Measurements from ENCODE around the gene PODXL2. TPM values are rescaled to one million over a fixed set of nuclear protein-coding genes. Genes with fewer than 3 reads are reported as not detected.

PODXL2 gene
- total RNA-seq, 4 donors from 2014 or later, result 1.5 to 3.2 (median 2.0) TPM

DNA sequence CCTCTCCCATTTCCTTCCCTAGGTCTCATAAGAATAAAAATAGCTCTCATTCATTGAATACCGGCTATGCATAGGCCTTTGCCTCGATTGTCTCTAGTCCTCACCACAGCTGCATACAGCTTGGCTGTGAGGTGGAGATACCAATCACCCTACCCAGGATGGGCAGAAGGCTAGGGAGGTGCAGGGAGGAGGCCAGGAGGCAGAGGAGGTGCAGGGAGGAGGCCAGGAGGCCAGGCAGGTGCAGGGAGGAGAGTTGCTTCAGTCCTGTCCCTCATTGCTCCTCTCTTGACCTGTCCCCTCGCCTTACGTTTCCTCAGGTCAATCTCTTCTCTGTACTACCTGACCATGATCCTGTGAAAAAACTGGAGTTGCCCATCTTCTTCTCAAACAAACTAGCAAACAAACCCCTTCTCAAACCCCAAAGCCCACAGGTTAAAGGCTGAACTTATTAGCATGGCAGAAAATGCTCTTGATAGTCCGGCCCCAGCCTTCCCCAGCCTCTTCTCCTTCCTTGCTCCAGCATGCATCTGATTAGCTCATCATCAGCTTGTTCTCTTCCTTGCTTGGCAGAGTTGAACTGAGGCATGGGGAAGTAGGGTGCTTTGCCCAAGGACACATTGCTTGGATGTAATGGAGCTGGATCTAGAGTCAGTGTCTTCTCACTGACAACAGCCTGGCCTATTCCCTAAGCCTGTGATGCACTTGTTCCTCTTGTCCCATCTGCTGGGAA is 15.8 kb downstream of the PODXL2 start:
- Histone ChIP-seq H3K4me3 (no peak overlapping the region), H3K36me3 (no peaks in the 10 kb centered on the region), H3K27me3 (no peaks in the 10 kb centered on the region), H3K27ac (no peak overlapping the region), H3K4me1 (no peaks in the 10 kb centered on the region), H3K9me3 (no peaks in the 10 kb centered on the region)
- in situ Hi-C loops (cut with MboI; ENCODE audit: low sequenced_read_pairs in 4 of 4), result loop anchor here in 2 of 4 donors (10.0 kb wide), 2 partner anchors 320 to 330 kb away; no protein-coding TSS in a partner anchor
- TF ChIP-seq POLR2A (IDR thresholded peaks at IDR 0.05), result no peak
- TF ChIP-seq, protein P1, sequence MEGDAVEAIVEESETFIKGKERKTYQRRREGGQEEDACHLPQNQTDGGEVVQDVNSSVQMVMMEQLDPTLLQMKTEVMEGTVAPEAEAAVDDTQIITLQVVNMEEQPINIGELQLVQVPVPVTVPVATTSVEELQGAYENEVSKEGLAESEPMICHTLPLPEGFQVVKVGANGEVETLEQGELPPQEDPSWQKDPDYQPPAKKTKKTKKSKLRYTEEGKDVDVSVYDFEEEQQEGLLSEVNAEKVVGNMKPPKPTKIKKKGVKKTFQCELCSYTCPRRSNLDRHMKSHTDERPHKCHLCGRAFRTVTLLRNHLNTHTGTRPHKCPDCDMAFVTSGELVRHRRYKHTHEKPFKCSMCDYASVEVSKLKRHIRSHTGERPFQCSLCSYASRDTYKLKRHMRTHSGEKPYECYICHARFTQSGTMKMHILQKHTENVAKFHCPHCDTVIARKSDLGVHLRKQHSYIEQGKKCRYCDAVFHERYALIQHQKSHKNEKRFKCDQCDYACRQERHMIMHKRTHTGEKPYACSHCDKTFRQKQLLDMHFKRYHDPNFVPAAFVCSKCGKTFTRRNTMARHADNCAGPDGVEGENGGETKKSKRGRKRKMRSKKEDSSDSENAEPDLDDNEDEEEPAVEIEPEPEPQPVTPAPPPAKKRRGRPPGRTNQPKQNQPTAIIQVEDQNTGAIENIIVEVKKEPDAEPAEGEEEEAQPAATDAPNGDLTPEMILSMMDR (IDR thresholded peaks at IDR 0.05 in 4 of 5, conservative IDR thresholded peaks at IDR 0.05 in 1 of 5), result no peak
- no peak for ATAC-seq
- intact Hi-C loops (cut with DNase I; ENCODE audit: low total_unique reads), result no loop called here
- DNase-seq, result no peak

DNA sequence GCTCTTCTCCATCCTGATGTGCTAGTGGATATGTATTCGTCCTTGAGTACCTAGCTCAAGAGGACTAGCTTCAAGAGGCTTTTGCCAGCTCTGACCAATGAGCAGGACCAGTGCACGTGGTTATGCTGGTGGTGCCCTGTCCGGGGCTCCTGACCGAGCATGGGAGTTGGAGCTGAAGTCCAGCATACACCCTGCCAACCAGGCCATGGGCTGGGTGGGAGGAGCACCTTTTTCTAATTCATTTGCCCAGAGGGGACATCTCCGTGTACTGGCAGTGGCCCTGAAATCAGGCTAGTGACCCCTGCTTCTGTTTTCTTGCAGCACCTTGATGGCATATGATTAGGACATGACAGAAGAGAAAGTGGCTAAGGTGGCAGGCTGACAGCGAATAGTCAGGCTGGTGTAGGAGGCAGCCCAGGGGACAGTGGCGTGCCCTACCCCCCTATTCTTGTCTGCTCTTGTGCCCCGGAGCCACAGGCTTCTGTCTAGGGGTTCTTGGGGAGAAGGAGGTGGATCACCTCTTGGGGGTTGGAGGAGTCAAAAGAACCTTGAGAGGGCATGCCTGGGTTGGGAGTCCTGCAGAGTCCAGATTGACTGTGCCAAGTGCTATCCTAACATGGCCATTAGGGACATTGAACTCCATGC is 16.5 kb downstream of the PODXL2 start:
- ATAC-seq (no peak), DNase-seq (no peak)
- Histone ChIP-seq H3K4me3 (no peak overlapping the region), H3K9me3 (no peaks in the 10 kb centered on the region), H3K4me1 (no peaks in the 10 kb centered on the region), H3K27me3 (no peaks in the 10 kb centered on the region), H3K36me3 (no peaks in the 10 kb centered on the region), H3K27ac (no peak overlapping the region)
- intact Hi-C loops (cut with DNase I; ENCODE audit: low total_unique reads) (no loop called here), in situ Hi-C loops (cut with MboI; ENCODE audit: low sequenced_read_pairs in 4 of 4) (loop anchor here in 2 of 4 donors (10.0 kb wide), 2 partner anchors 319 to 329 kb away; no protein-coding TSS in a partner anchor)
- TF ChIP-seq POLR2A (IDR thresholded peaks at IDR 0.05), result no peak
- TF ChIP-seq, protein P1 (IDR thresholded peaks at IDR 0.05 in 4 of 5, conservative IDR thresholded peaks at IDR 0.05 in 1 of 5), result no peak

DNA sequence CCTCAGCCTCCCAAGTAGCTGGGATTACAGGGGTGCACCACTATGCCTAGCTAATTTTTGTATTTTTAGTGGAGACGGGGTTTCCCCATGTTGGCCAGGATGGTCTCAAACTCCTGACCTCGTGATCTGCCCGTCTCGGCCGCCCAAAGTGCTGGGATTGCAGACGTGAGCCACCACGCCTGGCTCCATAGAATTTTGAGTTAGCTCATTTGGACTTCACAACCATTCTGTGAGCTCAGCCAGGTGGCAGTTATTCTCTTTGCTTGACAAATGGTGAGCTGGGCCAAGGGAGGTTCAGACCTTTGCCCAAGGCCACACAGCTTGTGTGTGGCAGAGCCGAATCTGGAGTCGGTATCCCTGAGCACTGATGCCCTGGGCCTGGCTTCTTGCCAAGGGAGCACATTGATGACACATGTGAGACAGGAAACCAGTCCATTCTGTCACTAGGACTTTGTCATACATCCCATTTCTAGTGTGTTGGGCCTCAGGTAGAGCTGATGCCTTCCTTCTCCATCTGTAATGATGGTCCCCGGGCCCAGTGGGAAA is 17.6 kb downstream of the PODXL2 start:
- no peak for TF ChIP-seq POLR2A (IDR thresholded peaks at IDR 0.05)
- TF ChIP-seq, protein P1 (IDR thresholded peaks at IDR 0.05 in 4 of 5, conservative IDR thresholded peaks at IDR 0.05 in 1 of 5), result no peak
- no peaks in the 10 kb centered on the region for H3K36me3 ChIP-seq
- ATAC-seq (no peak), DNase-seq (no peak)
- H3K9me3 ChIP-seq, result no peaks in the 10 kb centered on the region
- no peak overlapping the region for H3K27ac ChIP-seq
- no peaks in the 10 kb centered on the region for H3K27me3 ChIP-seq
- H3K4me3 ChIP-seq, result no peak overlapping the region
- intact Hi-C loops (cut with DNase I; ENCODE audit: low total_unique reads), result no loop called here
- in situ Hi-C loops (cut with MboI; ENCODE audit: low sequenced_read_pairs in 4 of 4), result loop anchor here in 2 of 4 donors (10.0 kb wide), 2 partner anchors 318 to 328 kb away; no protein-coding TSS in a partner anchor
- H3K4me1 ChIP-seq, result no peaks in the 10 kb centered on the region

- Histone ChIP-seq H3K4me1 (peaks cover 0 to 2% of the 10 kb centered on the region in 2 donors), H3K9me3 (no peaks in the 10 kb centered on the region), H3K36me3 (no peaks in the 10 kb centered on the region), H3K4me3 (no peak overlapping the region), H3K27me3 (no peaks in the 10 kb centered on the region), H3K27ac (no peak overlapping the region)
- TF ChIP-seq POLR2A (IDR thresholded peaks at IDR 0.05), result no peak
- TF ChIP-seq, protein P1 (IDR thresholded peaks at IDR 0.05 in 4 of 5, conservative IDR thresholded peaks at IDR 0.05 in 1 of 5), result no peak
- in situ Hi-C loops (cut with MboI; ENCODE audit: low sequenced_read_pairs in 4 of 4) (loop anchor here in 2 of 4 donors (10.0 kb wide), 2 partner anchors 317 to 327 kb away; no protein-coding TSS in a partner anchor), intact Hi-C loops (cut with DNase I; ENCODE audit: low total_unique reads) (no loop called here)
- no peak for ATAC-seq
- no peak for DNase-seq
Measured at GRCh38 chr3:127647166-127647844, 18.3 kb downstream of the PODXL2 start.

All from gastrocnemius medialis (tissue), 4 donors.